Measurements from ENCODE around the gene PON1.

The PON1 gene

GRCh38 chr7:95298091-95298490, 26.2 kb downstream of the PON1 start:
- Mint-ChIP-seq H3K4me1 (no peaks in the 10 kb centered on the region), H3K4me3 (no peak overlapping the region)

DNA sequence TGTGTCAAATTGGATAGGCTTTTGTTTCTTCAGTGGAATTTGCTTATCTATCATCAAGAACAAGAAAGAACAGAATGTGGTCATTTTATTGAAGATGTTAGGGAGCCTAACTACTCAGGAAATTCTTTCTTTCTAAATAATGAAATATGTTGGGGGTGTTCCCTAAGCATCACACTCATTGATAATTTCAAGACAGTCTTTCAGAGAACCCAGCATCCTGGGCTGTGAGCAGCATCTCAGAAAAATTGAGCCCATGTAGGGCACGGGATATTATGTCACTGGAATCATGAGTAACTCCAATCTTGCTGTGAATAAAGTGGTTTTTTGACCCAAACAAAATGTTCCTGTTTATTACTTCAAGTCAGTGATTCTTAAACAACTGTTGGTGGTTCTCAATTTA, 27.3 kb downstream of the PON1 start:
- Mint-ChIP-seq H3K36me3 (ENCODE audit: low read depth) (no peaks in the 10 kb centered on the region), H3K4me3 (no peak overlapping the region), H3K9me3 (no peaks in the 10 kb centered on the region), H3K27me3 (peaks cover 10% of the 10 kb centered on the region), H3K4me1 (no peaks in the 10 kb centered on the region), H3K27ac (no peak overlapping the region)
- no peak for ATAC-seq
- no peak for DNase-seq

More at GRCh38 chr7:95298091-95298490, 26.2 kb downstream of the PON1 start:
- ATAC-seq (no peak), DNase-seq (no peak)
- no peaks in the 10 kb centered on the region for H3K36me3 Mint-ChIP-seq (ENCODE audit: low read depth)
- H3K27me3 Mint-ChIP-seq: peaks cover 10% of the 10 kb centered on the region
- H3K9me3 Mint-ChIP-seq: no peaks in the 10 kb centered on the region
- no peak overlapping the region for H3K27ac Mint-ChIP-seq

- no peak for ATAC-seq
- no peak overlapping the region for H3K4me3 Mint-ChIP-seq
- H3K36me3 Mint-ChIP-seq (ENCODE audit: low read depth): no peaks in the 10 kb centered on the region
These were observed 27.9 kb downstream of the PON1 start for GRCh38 chr7:95296456-95296855.

GRCh38 chr7:95295397-95295796, 28.9 kb downstream of the PON1 start:
- H3K27me3 Mint-ChIP-seq: peaks cover 7% of the 10 kb centered on the region
- no peak for DNase-seq
- H3K4me1 Mint-ChIP-seq: no peaks in the 10 kb centered on the region
- no peaks in the 10 kb centered on the region for H3K36me3 Mint-ChIP-seq (ENCODE audit: low read depth)
- no peak overlapping the region for H3K27ac Mint-ChIP-seq
- H3K9me3 Mint-ChIP-seq: no peaks in the 10 kb centered on the region
- ATAC-seq: no peak
- no peak overlapping the region for H3K4me3 Mint-ChIP-seq

More at GRCh38 chr7:95296456-95296855, 27.9 kb downstream of the PON1 start:
- Mint-ChIP-seq H3K4me1 (no peaks in the 10 kb centered on the region), H3K27me3 (peaks cover 9% of the 10 kb centered on the region), H3K27ac (no peak overlapping the region), H3K9me3 (no peaks in the 10 kb centered on the region)
- no peak for DNase-seq

- H3K27ac Mint-ChIP-seq: no peak overlapping the region
- ATAC-seq: no peak
- H3K36me3 Mint-ChIP-seq (ENCODE audit: low read depth): no peaks in the 10 kb centered on the region
- no peaks in the 10 kb centered on the region for H3K9me3 Mint-ChIP-seq
- H3K27me3 Mint-ChIP-seq: peaks cover 6% of the 10 kb centered on the region
- H3K4me3 Mint-ChIP-seq: no peak overlapping the region
- DNase-seq: no peak
- no peaks in the 10 kb centered on the region for H3K4me1 Mint-ChIP-seq
These were observed 34.0 kb downstream of the PON1 start for GRCh38 chr7:95290166-95290830.

GRCh38 chr7:95286096-95286495, 38.2 kb downstream of the PON1 start:
- no peak for ATAC-seq
- Mint-ChIP-seq H3K4me3 (no peak overlapping the region), H3K4me1 (no peaks in the 10 kb centered on the region)

DNA sequence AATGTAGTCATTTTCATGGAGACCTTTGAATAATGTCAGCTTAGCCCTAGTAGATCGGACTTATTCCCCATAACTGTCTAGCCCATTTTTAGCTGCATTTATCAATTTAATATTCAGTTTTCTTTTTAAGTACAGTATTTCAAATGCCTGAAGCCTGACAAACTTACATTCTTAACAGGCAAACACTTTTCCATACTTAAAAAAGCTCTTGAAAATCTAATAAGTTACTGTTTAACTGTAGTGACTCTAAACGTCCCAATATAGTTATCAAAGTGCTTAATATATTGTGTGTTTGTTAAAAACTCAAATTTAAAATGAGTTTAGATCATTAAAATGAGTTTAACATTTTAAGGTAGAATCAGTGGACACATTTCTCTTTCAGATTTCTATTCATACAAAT, 44.9 kb downstream of the PON1 start:
- no peak for ATAC-seq
- Mint-ChIP-seq H3K27ac (no peak overlapping the region), H3K36me3 (ENCODE audit: low read depth) (no peaks in the 10 kb centered on the region), H3K4me3 (no peak overlapping the region), H3K27me3 (no peaks in the 10 kb centered on the region), H3K4me1 (no peaks in the 10 kb centered on the region), H3K9me3 (no peaks in the 10 kb centered on the region)
- DNase-seq: no peak

More at GRCh38 chr7:95286096-95286495, 38.2 kb downstream of the PON1 start:
- H3K27ac Mint-ChIP-seq: no peak overlapping the region
- H3K27me3 Mint-ChIP-seq: peaks cover 6% of the 10 kb centered on the region
- no peaks in the 10 kb centered on the region for H3K9me3 Mint-ChIP-seq
- DNase-seq: no peak
- no peaks in the 10 kb centered on the region for H3K36me3 Mint-ChIP-seq (ENCODE audit: low read depth)

DNA sequence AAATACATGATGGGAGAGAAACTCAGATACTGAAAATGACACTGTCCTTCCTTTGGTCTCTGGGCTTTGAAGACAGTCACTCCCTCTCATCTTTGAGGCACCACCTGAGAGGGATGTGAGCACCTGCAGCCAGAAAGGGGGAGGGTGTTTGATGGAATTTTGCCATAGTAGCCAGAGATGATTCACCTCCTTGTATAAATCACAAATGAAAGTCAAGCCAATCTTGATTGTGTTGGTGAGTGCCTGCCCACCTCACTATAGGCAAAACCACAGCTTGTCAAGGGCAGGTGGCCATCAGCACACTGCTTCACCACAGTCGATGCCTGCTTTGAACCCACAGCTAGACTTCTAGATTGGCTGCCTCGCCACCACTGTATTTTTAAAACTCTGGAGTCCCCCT, 48.2 kb downstream of the PON1 start:
- H3K27ac Mint-ChIP-seq: no peak overlapping the region
- ATAC-seq: no peak
- H3K4me3 Mint-ChIP-seq: no peak overlapping the region
- no peaks in the 10 kb centered on the region for H3K4me1 Mint-ChIP-seq
- DNase-seq: no peak
- H3K36me3 Mint-ChIP-seq (ENCODE audit: low read depth): no peaks in the 10 kb centered on the region
- no peaks in the 10 kb centered on the region for H3K27me3 Mint-ChIP-seq
- no peaks in the 10 kb centered on the region for H3K9me3 Mint-ChIP-seq

GRCh38 chr7:95269640-95270039, 54.7 kb downstream of the PON1 start:
- no peak overlapping the region for H3K4me3 Mint-ChIP-seq
- no peak for ATAC-seq
- H3K27ac Mint-ChIP-seq: no peak overlapping the region
- H3K27me3 Mint-ChIP-seq: peaks cover 1% of the 10 kb centered on the region
- H3K4me1 Mint-ChIP-seq: no peaks in the 10 kb centered on the region
- DNase-seq: no peak
- H3K36me3 Mint-ChIP-seq (ENCODE audit: low read depth): no peaks in the 10 kb centered on the region
- H3K9me3 Mint-ChIP-seq: no peaks in the 10 kb centered on the region

- Mint-ChIP-seq H3K27ac (no peak overlapping the region), H3K4me1 (no peaks in the 10 kb centered on the region), H3K4me3 (no peak overlapping the region), H3K9me3 (no peaks in the 10 kb centered on the region), H3K36me3 (ENCODE audit: low read depth) (no peaks in the 10 kb centered on the region), H3K27me3 (peaks cover 3% of the 10 kb centered on the region)
- DNase-seq (no peak), ATAC-seq (no peak)
These were observed 56.6 kb downstream of the PON1 start for GRCh38 chr7:95267754-95268153.

DNA sequence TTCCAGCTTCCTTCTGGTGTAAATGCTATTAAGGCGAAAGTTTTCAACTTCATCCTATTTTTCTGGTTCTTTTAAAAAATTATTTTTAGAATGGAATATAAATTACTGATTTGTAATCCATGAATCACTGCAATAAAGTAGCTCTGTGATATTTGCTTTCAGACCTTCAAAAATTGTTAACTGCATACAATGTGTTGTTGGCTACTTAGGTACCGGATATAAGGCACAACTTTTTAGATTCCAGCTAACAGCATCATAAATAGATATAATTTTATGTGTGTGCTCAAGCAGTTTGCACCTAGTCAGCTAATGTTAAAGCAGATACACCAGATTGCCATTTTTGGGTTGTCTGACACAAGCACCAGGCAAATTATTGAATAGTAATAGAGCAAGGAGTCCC, 58.7 kb downstream of the PON1 start:
- no peak overlapping the region for H3K27ac Mint-ChIP-seq

DNA sequence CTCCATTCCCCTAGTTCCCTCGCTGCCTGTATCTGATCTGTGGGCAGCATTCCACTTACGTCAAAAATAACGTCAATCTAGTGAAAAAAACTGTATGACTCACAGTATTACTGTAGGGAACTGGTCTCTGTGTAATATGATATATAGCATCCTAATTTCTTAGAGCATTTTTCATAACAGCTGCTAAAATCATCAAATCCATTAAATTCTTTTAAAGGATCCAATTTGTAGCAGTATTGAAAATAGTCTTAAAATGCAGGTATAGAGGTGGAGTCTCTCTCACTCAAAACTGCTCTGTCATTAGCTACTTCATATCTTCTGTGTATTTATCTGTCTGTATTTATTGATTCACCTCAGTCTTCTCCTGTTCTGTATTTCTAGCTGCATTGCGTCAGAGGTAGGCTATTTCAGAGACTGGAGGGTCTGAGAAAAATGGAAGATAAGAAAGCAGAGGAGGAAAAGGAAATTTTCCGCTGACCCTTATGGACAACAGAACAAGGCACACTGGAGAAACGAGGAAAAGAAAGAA, 59.9 kb downstream of the PON1 start:
- Mint-ChIP-seq H3K4me3 (no peak overlapping the region), H3K4me1 (no peaks in the 10 kb centered on the region), H3K27ac (no peak overlapping the region), H3K27me3 (peaks cover 3% of the 10 kb centered on the region), H3K9me3 (no peaks in the 10 kb centered on the region), H3K36me3 (ENCODE audit: low read depth) (no peaks in the 10 kb centered on the region)
- DNase-seq: no peak
- no peak for ATAC-seq

More for the DNA sequence above, 58.7 kb downstream of the PON1 start:
- Mint-ChIP-seq H3K4me1 (no peaks in the 10 kb centered on the region), H3K4me3 (no peak overlapping the region), H3K36me3 (ENCODE audit: low read depth) (no peaks in the 10 kb centered on the region), H3K9me3 (no peaks in the 10 kb centered on the region), H3K27me3 (peaks cover 3% of the 10 kb centered on the region)
- DNase-seq: no peak
- no peak for ATAC-seq

DNA sequence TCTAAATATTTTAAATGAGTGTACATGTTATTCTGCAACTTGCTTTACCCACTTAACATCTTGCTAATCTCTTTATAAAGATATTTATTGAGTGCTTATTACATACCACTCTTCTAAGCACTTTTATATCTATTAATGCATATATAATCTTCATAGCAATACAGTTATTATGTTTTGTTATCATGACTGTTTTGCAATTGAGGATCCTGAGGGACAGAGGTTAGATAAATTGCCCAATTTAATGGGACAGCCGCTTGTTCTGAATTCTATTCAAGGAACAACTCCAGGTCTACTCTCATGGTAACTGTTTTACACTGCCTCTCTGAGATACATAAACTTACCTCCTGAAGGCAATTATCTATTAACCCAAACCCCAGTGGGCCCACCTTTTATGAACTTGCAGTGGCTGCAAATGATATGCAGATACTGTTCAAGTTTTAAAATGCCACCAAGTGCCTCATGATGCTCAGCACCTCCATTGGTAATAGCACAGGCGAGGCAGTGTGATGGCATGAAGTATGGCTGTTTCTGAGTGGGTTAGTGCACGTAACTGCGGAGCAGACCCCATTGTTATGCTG, 60.5 kb downstream of the PON1 start:
- no peaks in the 10 kb centered on the region for H3K9me3 Mint-ChIP-seq
- peaks cover 3% of the 10 kb centered on the region for H3K27me3 Mint-ChIP-seq
- no peak overlapping the region for H3K27ac Mint-ChIP-seq
- no peaks in the 10 kb centered on the region for H3K36me3 Mint-ChIP-seq (ENCODE audit: low read depth)
- H3K4me1 Mint-ChIP-seq: no peaks in the 10 kb centered on the region
- no peak for ATAC-seq
- DNase-seq: no peak
- H3K4me3 Mint-ChIP-seq: no peak overlapping the region

- Mint-ChIP-seq H3K4me1 (no peaks in the 10 kb centered on the region), H3K4me3 (no peak overlapping the region), H3K9me3 (no peaks in the 10 kb centered on the region), H3K36me3 (ENCODE audit: low read depth) (no peaks in the 10 kb centered on the region), H3K27ac (no peak overlapping the region), H3K27me3 (peaks cover 3% of the 10 kb centered on the region)
- DNase-seq: no peak
- ATAC-seq: no peak
These were observed 61.5 kb downstream of the PON1 start for GRCh38 chr7:95262875-95263274.

DNA sequence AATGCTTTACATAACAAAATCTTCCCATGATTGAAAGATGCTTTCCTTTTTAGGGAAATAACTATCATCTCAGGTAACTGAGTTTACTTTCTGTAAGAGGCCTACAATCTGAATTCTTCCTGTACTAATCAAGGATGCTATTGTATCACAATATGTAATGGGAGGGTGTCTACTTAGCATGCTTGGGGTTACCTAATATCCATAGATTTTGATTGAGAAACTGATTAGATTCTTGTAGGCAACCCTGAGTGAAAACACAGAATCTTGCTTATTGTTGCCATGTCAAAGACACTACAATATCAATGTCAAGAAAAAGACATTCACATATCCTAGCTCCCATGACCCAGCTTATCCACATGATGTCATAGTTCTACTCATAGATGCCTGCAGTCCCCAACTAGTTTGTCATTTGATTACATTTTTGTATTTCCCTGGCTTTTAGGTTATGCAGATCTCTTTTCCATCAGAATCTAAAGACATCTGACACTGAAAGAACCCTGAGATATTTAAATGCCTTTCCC, 62.4 kb downstream of the PON1 start:
- ATAC-seq (no peak), DNase-seq (no peak)
- Mint-ChIP-seq H3K4me3 (no peak overlapping the region), H3K9me3 (no peaks in the 10 kb centered on the region), H3K27ac (no peak overlapping the region), H3K27me3 (peaks cover 3% of the 10 kb centered on the region), H3K4me1 (no peaks in the 10 kb centered on the region), H3K36me3 (ENCODE audit: low read depth) (no peaks in the 10 kb centered on the region)
